Stomach (tissue), 9 donors: ENCODE data around the gene CCDC170. TPM values are rescaled to one million over a fixed set of nuclear protein-coding genes. Genes with fewer than 3 reads are reported as not detected.
"Not testable (repeated sequence)": the region's sequence is repeated elsewhere in the genome, so short reads cannot be mapped to it uniquely, and the experiment has no call there.

Experiments
- DNase-seq, 2 donors: peaks; one replicate each; pipeline versions ENCODE4 v3.0.0 to v3.0.0-alpha.2; 2013 to 2019
- H3K27ac ChIP-seq, 5 donors: fragments of 200-600 bp in 4 of 5; sonication (generic) in 4 of 5; one replicate each; pipeline ENCODE4 v1.5.1; 2013 to 2019; ENCODE audit warnings: mild to moderate bottlenecking in 1 of 5, moderate library complexity in 1 of 5
- H3K27me3 ChIP-seq, 3 donors: fragments of 200-600 bp; sonication (generic); one replicate each; pipeline ENCODE4 v1.5.1; 2017 to 2019; ENCODE audit warnings: mixed run types in 1 of 3
- H3K36me3 ChIP-seq, 4 donors: fragments of 200-600 bp; sonication (generic); 1 replicate in 3 of 4; 2 replicates in 1 of 4; pipeline ENCODE4 v1.5.1; 2016 to 2019
- H3K4me1 ChIP-seq, 4 donors: fragments of 200-600 bp; sonication (generic); one replicate each; pipeline ENCODE4 v1.5.1; 2016 to 2019
- H3K4me3 ChIP-seq, 4 donors: fragments of 200-600 bp; sonication (generic) in 3 of 4; one replicate each; pipeline ENCODE4 v1.5.1; 2016 to 2019; ENCODE audit warnings: mild to moderate bottlenecking in 1 of 4
- H3K9me3 ChIP-seq, 4 donors: fragments of 200-600 bp; sonication (generic); one replicate each; pipeline ENCODE4 v1.5.1; 2016 to 2019
- EP300 ChIP-seq: sonication (generic); formaldehyde crosslinking; IDR thresholded peaks from one replicate; pipeline ENCODE4 v1.6.1; 2017; ENCODE audit warnings: antibody characterized with exemption
- POLR2A ChIP-seq, 4 donors: fragments of 450-650 bp; IDR thresholded peaks; one replicate each; pipeline ENCODE4 v1.6.1; 2016; ENCODE audit warnings: antibody characterized with exemption in 4 of 4, control low read depth in 2 of 4, mild to moderate bottlenecking in 1 of 4, moderate library complexity in 1 of 4
- POLR2AphosphoS5 ChIP-seq, 3 donors: sonication (generic); formaldehyde crosslinking; IDR thresholded peaks; one replicate each; pipeline ENCODE4 v1.6.1; 2016; ENCODE audit warnings: antibody characterized with exemption in 3 of 3
- WGBS, 5 donors: extraction: QIAGEN DNeasy Blood & Tissue Kit in 3 of 5; methylation state at CpG; one replicate each; pipeline versions ENCODE4 v1.1.5 to v1.1.7; 2013 to 2018; 5-methylcytosine and 5-hydroxymethylcytosine counted together
- intact Hi-C: fragments of 100-400 bp; cut with DNase I; formaldehyde crosslinking; loops from one replicate; pipeline ENCODE4 v1.15.1; 2023; ENCODE audit warnings: low total_unique reads
- polyA plus RNA-seq, 3 donors: library from polyadenylated mRNA; stranded (reverse); fragments of 200-250 nt; gene quantifications; one replicate each; pipeline ENCODE4 v1.2.3, GENCODE V29; 2013
- total RNA-seq, 5 donors: library from RNA; depleted of rRNA; stranded (reverse); fragments of >200 nt; gene quantifications; one replicate each; pipeline versions ENCODE4 v1.1.0 to v1.2.3, GENCODE V29; 2014 to 2016
- TF ChIP-seq, protein P1 (sequence below), 7 experiments: fragments of 450-650 bp in 4 of 7; fragments of 200-600 bp in 3 of 7; sonication (generic) in 3 of 7; IDR thresholded peaks; one replicate each; pipeline ENCODE4 v1.5.1; 2016 to 2019; ENCODE audit warnings: antibody characterized with exemption in 7 of 7, control low read depth in 2 of 7, mild to moderate bottlenecking in 1 of 7
- donor health status: healthy with polysubstance abuse.
- donor health status: Bipolar disorder and iron deficiency.
- donor health status: healthy.

Gene CCDC170
- total and polyA plus RNA-seq, 8 donors, result 0.05 to 3.6 (median 0.61) TPM; not detected in 1

DNA sequence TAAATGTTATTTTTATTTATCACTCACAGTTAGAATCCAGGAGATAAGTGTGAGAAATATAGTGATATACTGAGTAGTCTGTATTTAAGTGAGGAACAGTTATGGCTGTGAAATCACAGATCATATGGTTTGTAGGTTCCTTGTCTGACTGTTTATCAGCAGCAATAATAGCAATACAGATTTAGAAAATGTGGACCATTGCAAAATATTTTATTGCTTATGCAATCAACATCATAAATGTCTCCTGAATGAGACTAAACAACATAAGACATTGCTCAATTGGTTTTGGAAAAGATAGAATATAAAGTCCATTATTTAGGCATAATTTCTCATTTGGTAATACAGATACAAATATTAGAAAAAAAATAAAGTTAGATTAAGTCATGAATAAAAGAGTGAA, 43.7 kb downstream of the CCDC170 start:
- DNase-seq, result no peak
- no peaks in the 10 kb centered on the region for H3K27me3 ChIP-seq
- intact Hi-C loops, result no loop called here
- peaks cover 0 to 9% (median 0%) of the 10 kb centered on the region in 4 donors for H3K4me1 ChIP-seq
- H3K4me3 ChIP-seq, result no peak overlapping the region
- TF ChIP-seq POLR2A (IDR thresholded peaks at IDR 0.05), result no peak
- TF ChIP-seq, protein P1, sequence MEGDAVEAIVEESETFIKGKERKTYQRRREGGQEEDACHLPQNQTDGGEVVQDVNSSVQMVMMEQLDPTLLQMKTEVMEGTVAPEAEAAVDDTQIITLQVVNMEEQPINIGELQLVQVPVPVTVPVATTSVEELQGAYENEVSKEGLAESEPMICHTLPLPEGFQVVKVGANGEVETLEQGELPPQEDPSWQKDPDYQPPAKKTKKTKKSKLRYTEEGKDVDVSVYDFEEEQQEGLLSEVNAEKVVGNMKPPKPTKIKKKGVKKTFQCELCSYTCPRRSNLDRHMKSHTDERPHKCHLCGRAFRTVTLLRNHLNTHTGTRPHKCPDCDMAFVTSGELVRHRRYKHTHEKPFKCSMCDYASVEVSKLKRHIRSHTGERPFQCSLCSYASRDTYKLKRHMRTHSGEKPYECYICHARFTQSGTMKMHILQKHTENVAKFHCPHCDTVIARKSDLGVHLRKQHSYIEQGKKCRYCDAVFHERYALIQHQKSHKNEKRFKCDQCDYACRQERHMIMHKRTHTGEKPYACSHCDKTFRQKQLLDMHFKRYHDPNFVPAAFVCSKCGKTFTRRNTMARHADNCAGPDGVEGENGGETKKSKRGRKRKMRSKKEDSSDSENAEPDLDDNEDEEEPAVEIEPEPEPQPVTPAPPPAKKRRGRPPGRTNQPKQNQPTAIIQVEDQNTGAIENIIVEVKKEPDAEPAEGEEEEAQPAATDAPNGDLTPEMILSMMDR (IDR thresholded peaks at IDR 0.05), result no peak
- TF ChIP-seq EP300, result no peak
- TF ChIP-seq POLR2AphosphoS5 (IDR thresholded peaks at IDR 0.05), result no peak
- H3K36me3 ChIP-seq, result no peaks in the 10 kb centered on the region
- no peak overlapping the region for H3K27ac ChIP-seq
- peaks cover 0 to 13% (median 0%) of the 10 kb centered on the region in 4 donors for H3K9me3 ChIP-seq

DNA sequence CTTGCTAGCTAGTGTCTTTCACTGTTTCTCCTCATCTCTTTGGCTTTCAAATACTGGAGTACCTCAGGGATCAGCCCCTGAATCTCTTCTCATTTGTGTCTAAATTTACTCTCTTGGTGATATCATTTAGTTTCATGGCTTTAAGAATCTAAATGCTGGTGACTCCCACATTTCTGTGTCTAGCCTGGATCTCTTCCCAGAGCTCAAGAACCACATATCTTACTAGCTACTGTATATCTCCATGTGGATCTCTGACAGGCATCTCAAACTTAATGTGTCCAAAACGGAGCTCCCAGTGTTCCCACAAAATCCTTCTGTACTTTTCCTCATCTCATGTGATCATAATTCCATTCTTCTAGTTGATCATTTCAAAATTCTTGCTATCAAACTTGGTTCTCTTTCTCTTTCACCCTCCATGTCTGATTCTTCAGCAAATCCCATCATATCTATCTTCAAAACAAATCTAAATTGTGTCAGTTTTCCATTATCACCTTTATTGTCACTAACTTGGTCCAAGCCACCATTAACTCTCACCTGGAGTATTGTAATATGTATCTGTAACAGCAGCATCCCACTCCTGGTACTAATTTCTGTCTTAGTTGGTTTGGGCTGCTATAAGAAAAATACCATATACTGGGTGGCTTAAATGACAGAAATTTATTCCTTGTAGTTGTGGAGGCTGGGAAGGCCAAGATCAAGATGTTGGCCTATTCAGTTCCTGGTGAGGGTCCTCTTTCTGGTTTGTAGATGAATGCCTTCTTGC, 45.9 kb downstream of the CCDC170 start:
- Histone ChIP-seq H3K4me3 (no peak overlapping the region), H3K4me1 (peaks cover 0 to 9% (median 0%) of the 10 kb centered on the region in 4 donors), H3K9me3 (peaks cover 0 to 13% (median 0%) of the 10 kb centered on the region in 4 donors), H3K36me3 (no peaks in the 10 kb centered on the region), H3K27ac (no peak overlapping the region), H3K27me3 (no peaks in the 10 kb centered on the region)
- TF ChIP-seq POLR2A (IDR thresholded peaks at IDR 0.05) (no peak), POLR2AphosphoS5 (IDR thresholded peaks at IDR 0.05) (no peak), EP300 (no peak)
- TF ChIP-seq, protein P1 (IDR thresholded peaks at IDR 0.05), result no peak
- WGBS, 5 donors, result 36 to 51% (median 45%) methylated on average over 1 of the region's 1 CpG
- intact Hi-C loops, result no loop called here
- DNase-seq, result no peak

DNA sequence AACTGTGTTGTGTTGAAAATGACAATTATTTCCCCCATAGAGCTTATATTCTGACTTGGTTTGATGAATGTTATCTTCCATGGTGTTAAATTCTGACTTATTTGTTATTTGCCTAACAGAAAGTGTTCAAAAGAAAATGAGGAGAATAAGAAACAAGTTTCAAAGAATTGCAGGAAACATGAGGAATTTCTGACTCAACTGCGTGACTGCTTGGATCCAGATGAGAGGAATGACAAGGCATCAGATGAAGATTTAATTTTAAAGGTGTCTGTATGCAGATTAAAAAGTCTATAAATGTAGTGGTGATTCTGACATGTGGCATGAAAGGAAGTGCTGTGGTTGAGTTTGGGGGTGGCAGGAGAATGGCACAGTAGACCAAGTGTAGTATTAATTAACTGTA, 50.6 kb downstream of the CCDC170 start:
- no peak for DNase-seq
- H3K9me3 ChIP-seq, result peaks cover 0 to 12% (median 0%) of the 10 kb centered on the region in 4 donors
- TF ChIP-seq EP300 (no peak), POLR2A (IDR thresholded peaks at IDR 0.05) (no peak), POLR2AphosphoS5 (IDR thresholded peaks at IDR 0.05) (no peak)
- TF ChIP-seq, protein P1 (IDR thresholded peaks at IDR 0.05), result no peak
- H3K4me3 ChIP-seq, result no peak overlapping the region
- H3K36me3 ChIP-seq, result no peaks in the 10 kb centered on the region
- intact Hi-C loops, result no loop called here
- WGBS, 5 donors, result 76 to 90% (median 83%) methylated on average over 1 of the region's 1 CpG
- no peaks in the 10 kb centered on the region for H3K27me3 ChIP-seq
- H3K27ac ChIP-seq, result no peak overlapping the region
- H3K4me1 ChIP-seq, result no peaks in the 10 kb centered on the region

DNA sequence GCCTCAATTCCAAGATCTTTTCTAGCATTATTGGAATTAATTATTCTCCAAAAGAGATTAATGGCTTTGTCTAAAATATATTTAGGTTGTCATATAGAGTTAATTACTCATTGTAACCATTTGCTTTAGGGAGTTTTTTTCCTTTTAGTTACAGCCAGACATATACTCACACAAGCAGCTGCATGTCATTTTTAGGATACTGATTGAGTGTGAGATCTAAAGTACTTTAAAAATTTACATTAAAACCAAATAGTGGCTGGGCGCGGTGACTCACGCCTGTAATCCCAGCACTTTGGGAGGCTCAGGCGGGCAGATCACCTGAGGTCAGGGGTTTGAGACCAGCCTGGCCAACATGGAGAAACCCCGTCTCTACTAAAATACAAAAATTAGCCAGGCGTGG, 51.1 kb downstream of the CCDC170 start:
- H3K27me3 ChIP-seq, H3K9me3 ChIP-seq, H3K4me3 ChIP-seq, H3K36me3 ChIP-seq, H3K27ac ChIP-seq, DNase-seq, H3K4me1 ChIP-seq, intact Hi-C loops: not testable (repeated sequence)
- 87 to 95% (median 93%) methylated on average over 6 of the region's 6 CpGs for WGBS, 5 donors
